GM19239 (cell line): ENCODE data around the gene MRRF.

Experiments used
- DNase-seq: peaks from one replicate; pipeline ENCODE4 v3.0.0; 2011; ENCODE audit warnings: low spot score; ENCODE audit not compliant: insufficient read length
- FAIRE-seq: peaks from 2 replicates; lab custom pipeline; 2011; peaks lifted over from hg19 to GRCh38; lab: Jason Lieb, UNC

The MRRF gene

DNA sequence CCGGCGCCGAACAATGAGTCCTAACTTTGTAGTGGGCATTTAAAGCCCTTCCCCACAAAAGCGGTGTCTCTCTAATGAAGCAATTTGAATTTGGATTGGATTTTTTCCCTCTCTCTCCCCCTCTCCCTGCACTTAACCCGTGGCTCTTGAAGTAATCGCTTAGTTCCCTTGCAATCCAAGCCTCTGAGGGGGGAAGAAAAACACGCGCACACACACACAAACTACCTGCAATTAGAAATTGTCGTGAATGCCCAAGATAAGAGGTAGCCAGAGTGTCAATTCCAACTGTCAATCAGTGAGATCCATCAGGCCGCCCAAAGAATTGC lies 37.1 kb upstream of the MRRF start:
- no peak for FAIRE-seq
- DNase-seq = no peak

DNA sequence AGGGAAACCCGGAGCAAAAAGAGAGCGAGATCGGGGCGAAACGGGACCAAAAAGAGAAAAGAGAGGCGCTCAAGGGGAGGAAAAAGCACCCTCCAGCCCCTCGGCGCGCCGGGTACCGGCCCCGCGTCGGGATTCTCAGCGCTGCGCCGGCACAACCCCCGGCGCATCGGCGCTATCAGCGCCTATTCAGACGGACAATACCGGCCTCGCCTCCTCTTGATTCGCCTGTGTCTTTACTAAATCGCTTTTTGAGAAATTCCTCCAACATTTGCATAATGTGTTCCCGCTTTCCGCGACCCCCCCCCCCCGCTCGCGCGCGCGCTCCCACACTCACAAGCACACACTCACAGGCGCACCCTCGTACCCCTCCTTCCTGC lies 36.5 kb upstream of the MRRF start:
- DNase-seq = no peak
- FAIRE-seq = no peak

GRCh38 chr9:122228568-122229484 lies 35.9 kb upstream of the MRRF start, which contains the start of gene LHX6:
Gene LHX6 (minus strand): TSS chr9:122228957. CDS start chr9:122228740, 217 bp downstream.
- no peak for DNase-seq
- FAIRE-seq = no peak

GRCh38 chr9:122229485-122229837 lies 35.2 kb upstream of the MRRF start:
- DNase-seq (no peak), FAIRE-seq (no peak)

DNA sequence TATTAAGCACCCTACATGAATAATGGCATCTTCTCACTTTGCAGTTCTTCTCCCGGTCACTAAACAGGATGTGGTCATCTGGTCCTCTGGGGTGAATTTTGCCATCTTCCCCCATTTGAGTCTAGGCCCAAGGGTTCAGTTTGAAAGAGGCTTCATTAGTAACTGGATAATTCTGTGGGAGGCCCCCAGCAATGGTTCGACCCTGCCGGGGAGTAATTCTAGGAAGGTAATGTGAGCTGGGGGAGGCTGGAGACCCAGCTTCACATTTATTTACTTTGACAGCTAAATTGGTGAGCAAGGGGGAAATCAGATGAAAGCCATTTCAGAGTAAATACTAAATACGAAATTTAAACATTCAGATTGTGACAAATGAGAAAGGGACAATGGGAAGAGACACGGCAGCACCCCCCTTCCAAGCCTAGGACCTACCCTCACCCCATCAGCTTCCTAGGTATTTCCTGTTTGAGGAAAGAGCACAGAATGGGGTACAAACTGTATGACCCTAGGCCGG lies 31.8 kb upstream of the MRRF start:
- FAIRE-seq (no peak), DNase-seq (no peak)

DNA sequence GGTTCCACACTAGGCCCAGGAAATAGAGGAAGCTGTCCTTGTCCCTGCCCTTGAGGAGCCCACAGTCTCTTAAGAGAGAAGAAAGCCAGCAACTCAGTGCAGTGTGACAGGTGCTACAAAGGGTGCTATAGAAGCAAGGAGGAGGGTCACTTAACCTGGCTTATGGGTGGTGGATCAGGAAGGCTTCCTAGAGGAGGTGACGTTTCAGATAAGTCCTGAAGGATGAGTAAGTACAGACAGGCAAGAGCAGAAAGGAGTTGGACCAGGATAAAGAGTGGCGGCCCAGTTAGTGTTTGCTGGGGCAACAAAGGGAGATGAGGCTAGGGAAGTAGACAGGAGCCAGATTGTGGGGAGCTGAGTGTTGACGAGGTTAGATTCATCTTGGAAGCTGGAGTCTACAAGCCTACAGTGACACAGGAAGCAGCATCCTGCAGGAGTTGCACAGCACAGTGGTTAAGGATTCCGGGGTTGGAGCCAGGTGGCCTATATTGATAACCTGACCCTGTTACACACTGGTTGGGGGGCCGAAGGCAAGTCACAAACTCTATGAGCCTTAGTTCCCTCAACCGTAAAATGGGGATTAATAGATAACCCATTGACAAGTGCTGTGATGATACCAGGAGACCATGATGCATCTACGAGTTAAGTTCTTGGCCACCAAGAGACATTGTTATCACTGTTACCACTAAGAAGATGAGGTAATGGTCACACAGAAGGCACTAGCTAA lies 30.5 kb upstream of the MRRF start:
- DNase-seq (no peak), FAIRE-seq (no peak)

DNA sequence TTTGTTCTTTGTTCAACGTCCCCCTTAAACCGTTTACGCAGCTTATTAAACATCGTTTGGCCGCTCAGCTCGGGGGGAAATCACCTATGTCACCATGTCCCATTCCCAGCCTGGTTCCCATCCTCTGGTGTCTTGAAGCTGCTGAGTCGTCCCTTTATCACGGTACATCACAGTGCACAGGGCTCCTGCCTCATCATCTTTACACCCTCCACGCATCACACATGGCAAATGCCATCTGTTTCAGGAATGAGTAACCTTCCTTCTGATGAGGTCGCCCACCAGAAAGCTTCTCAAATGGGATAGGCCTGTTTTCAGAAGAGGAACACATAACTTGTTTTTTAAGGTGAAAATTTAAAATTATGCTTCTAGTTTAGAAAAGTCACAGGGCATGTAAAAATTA lies 28.0 kb upstream of the MRRF start:
- FAIRE-seq = no peak
- no peak for DNase-seq

DNA sequence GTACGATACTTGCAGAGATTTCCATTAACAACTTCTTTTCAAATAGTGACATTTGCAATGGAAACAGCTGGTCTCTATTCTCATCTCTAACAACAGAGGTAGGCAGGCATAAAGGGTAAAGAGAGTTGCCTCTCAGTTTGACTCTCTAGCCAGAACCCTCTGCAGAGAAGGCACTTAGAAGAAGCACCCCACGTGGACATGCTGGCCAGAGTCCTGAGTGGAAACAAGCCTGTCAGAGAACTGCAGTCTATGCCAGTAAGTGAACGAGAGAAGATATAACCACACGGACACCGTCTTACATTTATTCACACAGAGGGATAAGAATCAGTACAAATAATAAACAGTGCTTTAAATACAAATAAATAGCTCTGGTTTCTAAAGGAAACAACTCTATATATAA lies 25.0 kb upstream of the MRRF start:
- no peak for DNase-seq
- FAIRE-seq = no peak

DNA sequence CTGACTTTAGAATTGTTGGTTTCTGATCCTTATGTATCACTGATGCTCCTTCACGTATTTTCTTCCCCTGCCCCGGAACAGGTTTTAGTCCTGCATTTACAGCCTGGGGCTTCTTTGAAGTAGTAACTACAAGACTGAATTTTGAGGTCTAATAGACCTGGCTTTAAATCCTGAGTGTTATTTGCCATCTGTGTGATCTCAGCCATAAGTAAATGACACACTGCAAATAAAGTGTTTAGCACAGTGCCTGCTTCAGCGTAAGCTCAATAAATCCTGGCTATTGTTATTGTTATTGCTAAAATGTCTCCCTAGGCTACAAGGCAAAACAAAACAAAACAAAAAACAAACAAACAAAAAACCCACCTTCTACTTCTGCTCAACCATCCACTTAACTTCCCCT lies 20.3 kb upstream of the MRRF start:
- DNase-seq (no peak), FAIRE-seq (no peak)

DNA sequence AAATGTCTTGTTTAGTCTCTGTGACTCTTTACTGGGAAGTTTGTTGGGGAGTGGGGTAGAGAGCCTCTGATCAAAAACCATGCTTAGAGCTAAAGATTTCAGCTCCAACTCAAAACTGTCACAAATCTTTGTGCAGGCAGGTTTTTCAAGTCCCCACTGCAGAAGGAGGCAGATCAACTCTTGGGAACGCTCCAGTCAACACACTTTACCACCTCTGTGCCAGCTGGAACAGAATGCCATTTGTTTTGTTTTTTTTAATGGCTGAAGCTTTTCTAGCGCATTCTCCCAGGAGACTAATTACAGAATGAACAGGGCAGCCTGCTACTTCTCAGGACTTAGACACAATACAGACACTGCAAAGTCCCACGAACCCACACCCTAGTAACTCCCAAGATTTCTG lies 18.0 kb upstream of the MRRF start:
- DNase-seq = no peak

GRCh38 chr9:122248448-122248865 lies 16.2 kb upstream of the MRRF start:
- DNase-seq = no peak
- FAIRE-seq = no peak

More for the DNA sequence above, 18.0 kb upstream of the MRRF start:
- FAIRE-seq = no peak

DNA sequence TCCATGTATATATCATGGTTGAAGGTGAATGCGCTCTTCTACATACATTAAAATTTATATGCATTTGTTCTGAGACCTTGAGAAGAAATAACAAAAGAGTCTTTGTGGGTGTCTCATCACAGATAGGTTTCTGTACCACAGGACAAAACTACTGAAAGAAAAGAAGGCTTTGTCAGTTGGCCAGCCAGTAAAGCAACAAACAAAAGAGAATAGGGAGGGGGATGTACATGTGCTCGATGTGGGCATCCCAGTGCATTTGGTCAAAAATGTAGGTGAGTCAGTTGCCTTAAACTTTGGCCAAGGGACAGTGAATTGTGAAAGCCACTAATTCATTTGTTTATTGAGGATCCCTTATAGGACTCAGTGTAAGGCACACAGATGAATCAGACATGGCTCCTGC lies 13.3 kb upstream of the MRRF start:
- no peak for DNase-seq
- FAIRE-seq = no peak

- no peak for FAIRE-seq
- no peak for DNase-seq
Observed at GRCh38 chr9:122252796-122253195, 11.9 kb upstream of the MRRF start.

GRCh38 chr9:122254761-122255160 lies 9.9 kb upstream of the MRRF start:
- no peak for FAIRE-seq

GRCh38 chr9:122256206-122256605 lies 8.5 kb upstream of the MRRF start:
- no peak for DNase-seq
- no peak for FAIRE-seq

More at GRCh38 chr9:122254761-122255160, 9.9 kb upstream of the MRRF start:
- DNase-seq = no peak

DNA sequence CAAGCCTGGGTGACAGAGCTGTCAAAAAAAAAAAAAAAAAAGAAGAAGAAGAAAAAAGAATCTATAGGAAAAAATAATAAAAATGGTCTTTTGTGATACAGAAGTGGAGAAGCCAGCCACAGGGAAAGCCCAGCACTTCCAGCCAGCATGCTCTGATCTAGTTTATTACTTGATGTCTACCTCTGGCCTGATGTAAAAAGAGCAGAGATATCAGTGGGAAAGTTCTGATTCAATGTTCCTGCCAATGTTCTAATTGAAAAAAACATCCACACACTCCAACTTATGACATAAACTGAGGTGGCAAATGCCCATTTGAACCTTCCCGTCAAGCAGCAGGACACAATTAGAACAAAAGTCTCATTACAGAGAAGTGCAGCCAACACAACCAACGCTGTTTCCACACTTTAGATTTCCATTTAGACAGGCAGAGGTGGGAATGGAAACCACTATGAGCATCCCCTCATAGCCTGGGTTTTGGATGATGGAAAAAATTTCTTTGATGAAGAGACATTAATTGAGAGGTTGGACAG lies 5.7 kb upstream of the MRRF start:
- DNase-seq = no peak
- no peak for FAIRE-seq

DNA sequence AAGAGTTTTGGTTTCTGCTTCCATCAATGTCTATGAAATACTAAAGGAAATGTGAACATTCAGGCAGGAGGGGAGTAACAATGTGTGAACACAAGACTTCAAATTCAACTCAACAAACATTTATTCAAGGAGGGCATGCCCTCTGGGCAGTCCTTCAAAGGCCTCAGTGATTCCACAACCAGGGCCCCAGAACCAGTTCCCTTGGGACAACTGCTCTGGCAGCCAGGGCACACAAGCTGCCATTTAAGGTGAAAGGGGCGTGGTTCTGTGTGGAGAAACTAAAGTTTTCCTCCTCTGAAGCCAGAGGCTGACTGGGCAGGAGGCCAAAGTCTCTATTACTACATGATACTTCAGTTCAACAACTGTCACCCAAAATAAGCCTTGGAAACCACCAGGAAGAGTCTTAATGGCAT lies 3.2 kb upstream of the MRRF start:
- FAIRE-seq (no peak), DNase-seq (no peak)

DNA sequence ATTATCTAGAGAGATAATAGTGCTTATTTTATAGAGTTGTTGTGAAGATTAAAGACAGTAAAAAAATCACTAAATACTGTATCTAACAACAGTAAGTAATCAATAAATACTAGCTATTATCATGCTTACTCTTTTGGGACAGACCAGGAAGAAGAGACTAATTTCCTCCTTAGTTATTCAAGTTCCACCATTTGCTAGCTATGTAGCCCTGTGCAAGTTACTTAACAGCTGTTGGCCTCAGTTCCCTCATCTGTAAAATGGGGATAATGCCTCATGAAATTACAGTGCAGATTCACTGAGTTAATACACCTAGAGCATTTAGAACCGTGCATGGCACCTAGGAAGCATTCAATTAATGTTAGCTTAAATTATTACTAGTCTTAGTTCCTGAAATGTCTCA lies 2.6 kb upstream of the MRRF start:
- FAIRE-seq (no peak), DNase-seq (no peak)

GRCh38 chr9:122263699-122264349 lies 858 bp upstream of the MRRF start:
- no peak for DNase-seq
- FAIRE-seq = peak; percentile 31

- FAIRE-seq (peak; percentile 21), DNase-seq (peak; percentile 23)
Observed at GRCh38 chr9:122265149-122265915, 650 bp downstream of the MRRF start.
